GM12873 (cell line): ENCODE data around the gene NPAS3.

ENCODE experiments used
- CTCF ChIP-seq: IDR thresholded peaks from 2 replicates; pipeline ENCODE4 v1.5.1; 2012; ENCODE audit warnings: low read depth, mild to moderate bottlenecking, moderate library complexity, low read length, control low read depth; ENCODE audit not compliant: insufficient read depth; ENCODE audit errors: missing control alignments

The NPAS3 gene

GRCh38 chr14:33561488-33562175 lies 623.0 kb downstream of the NPAS3 start:
- no peak for TF ChIP-seq CTCF

- TF ChIP-seq CTCF = no peak
These were observed 624.7 kb downstream of the NPAS3 start for GRCh38 chr14:33563191-33563900.

- no peak for TF ChIP-seq CTCF
These were observed 625.2 kb downstream of the NPAS3 start for GRCh38 chr14:33563901-33564197.

DNA sequence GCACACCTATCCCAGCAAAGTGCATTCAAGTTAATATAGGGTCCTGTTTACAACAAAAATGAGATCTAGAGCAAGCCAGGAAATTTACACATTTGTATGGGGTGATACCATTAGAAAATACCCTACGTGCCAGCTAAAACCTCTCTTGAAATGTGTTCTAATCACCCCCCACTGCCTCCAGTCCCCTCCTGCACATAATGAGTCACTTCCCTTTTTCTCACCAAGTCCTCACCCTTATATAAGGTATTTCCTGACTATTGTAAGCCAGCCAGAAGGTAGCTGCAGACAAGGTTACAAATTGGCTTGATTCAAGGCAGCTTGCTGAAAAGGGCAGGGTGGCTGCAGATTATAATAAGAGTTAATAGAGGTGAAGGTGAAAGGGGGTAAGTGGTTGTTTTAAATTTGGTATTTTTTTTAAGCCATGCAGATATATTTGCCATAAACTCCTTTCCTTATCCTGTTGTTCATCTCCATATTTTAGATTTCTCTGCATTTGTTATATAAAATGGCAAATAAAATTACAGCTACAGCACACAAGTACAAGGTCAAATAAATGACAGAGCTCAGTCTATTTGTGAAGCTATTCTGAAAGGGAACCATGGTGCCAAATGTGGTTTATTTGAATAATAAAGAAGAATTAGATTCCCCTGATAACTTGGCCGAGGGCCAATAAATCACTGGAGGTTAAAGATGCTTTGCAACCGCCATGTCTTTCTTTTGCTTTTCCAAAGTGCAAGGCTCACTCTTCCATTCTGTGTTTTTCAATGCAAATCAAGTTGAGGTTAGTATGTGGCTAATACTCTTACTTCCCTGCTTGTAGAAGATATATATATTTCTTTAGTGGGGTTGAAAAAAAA lies 626.3 kb downstream of the NPAS3 start:
- no peak for TF ChIP-seq CTCF

DNA sequence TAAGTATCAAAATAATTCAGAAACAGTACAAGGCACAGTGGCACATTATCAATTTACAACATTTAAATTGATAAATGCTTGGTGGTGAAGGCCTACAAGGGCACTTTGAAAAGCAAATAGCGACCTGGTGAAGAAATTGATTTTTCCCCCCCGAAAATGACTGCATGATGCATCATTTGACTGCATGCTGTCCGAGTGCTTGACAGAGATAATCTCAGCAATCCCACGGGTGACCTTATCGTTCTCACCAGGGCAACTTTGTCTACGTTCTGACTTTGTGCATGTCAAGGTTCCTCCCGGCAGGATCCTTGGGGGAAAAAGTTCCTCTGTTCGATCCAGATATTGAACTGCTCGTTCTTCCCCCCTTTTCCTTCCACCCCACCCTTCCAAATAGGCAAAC lies 627.4 kb downstream of the NPAS3 start:
- no peak for TF ChIP-seq CTCF

DNA sequence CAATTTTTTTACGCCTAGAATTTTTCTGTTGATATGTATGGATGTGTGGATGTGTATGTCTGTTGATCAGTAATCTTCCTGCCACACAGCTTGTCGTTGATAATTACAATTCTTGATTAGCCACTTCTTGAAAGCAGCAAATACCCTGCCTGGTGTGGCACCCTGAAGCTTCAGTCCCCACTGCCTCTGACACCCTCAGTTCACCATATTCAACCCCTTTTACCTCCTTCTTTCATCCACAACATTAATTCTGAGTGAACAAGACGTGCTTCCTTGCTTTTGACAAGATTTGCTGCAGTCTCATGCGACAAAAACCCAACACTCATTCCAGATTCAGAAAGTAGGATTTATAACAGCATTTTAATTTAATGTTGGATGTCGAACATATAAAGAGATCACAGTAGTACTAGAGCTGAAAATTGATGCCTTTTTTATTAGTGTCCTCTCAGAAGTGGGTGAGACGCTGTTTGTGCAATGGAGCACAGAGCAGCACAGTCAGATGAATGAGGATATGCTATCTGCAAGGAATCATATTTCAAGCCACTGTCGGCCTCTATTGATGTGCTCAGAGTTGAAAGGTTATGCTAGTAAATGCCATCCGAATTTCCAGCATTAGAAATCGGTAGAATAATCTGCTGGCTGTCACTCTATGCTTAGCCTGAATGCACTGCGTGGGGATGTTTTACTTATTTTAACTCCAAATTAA lies 628.5 kb downstream of the NPAS3 start:
- no peak for TF ChIP-seq CTCF

GRCh38 chr14:33567731-33568130 lies 629.1 kb downstream of the NPAS3 start:
- TF ChIP-seq CTCF = no peak
